ENCODE measurements around the gene ANKRD34A.
A peak's percentile ranks its signal among the peaks of the same experiment; 100 is the strongest.

Gene ANKRD34A

GRCh38 chr1:145964328-145965118 is at the start of gene ANKRD34A, which contains the start of gene POLR3GL:
Gene ANKRD34A (minus strand): TSS chr1:145964575. CDS start chr1:145961759, 2,816 bp downstream.
Gene POLR3GL (plus strand): TSS chr1:145964690. CDS start chr1:145974866, 10,176 bp downstream.
- FAIRE-seq (no peak), DNase-seq (ENCODE audit: insufficient read length, low spot score) (peak; percentile 84)

- FAIRE-seq = no peak
Observed at GRCh38 chr1:146013559-146013922, 49.2 kb upstream of the ANKRD34A start.

GRCh38 chr1:146012703-146013558 is 48.6 kb upstream of the ANKRD34A start:
- peak; percentile 65 for DNase-seq (ENCODE audit: insufficient read length, low spot score)
- no peak for FAIRE-seq

More at GRCh38 chr1:146013559-146013922, 49.2 kb upstream of the ANKRD34A start:
- no peak for DNase-seq (ENCODE audit: insufficient read length, low spot score)

GRCh38 chr1:146010126-146010738 is 45.9 kb upstream of the ANKRD34A start:
- DNase-seq (ENCODE audit: insufficient read length, low spot score) (no peak), FAIRE-seq (no peak)

- no peak for FAIRE-seq
Observed at GRCh38 chr1:146007489-146008133, 43.2 kb upstream of the ANKRD34A start.

GRCh38 chr1:146001709-146002108 is 37.3 kb upstream of the ANKRD34A start:
- DNase-seq (ENCODE audit: insufficient read length, low spot score) = no peak
- no peak for FAIRE-seq

More at GRCh38 chr1:146007489-146008133, 43.2 kb upstream of the ANKRD34A start:
- DNase-seq (ENCODE audit: insufficient read length, low spot score) = no peak

GRCh38 chr1:145999321-146000024 is 35.1 kb upstream of the ANKRD34A start:
- DNase-seq (ENCODE audit: insufficient read length, low spot score) (no peak), FAIRE-seq (no peak)

- DNase-seq (ENCODE audit: insufficient read length, low spot score) (no peak), FAIRE-seq (no peak)
Observed at GRCh38 chr1:145997718-145998023, 33.3 kb upstream of the ANKRD34A start.

- no peak for FAIRE-seq
Observed at GRCh38 chr1:145997016-145997717, 32.8 kb upstream of the ANKRD34A start.

GRCh38 chr1:145996433-145997015 is 32.1 kb upstream of the ANKRD34A start, which contains the start of gene TXNIP:
Gene TXNIP (minus strand): TSS chr1:145996579. CDS start chr1:145996266, 313 bp downstream.
- DNase-seq (ENCODE audit: insufficient read length, low spot score) = peak; percentile 99
- FAIRE-seq = peak; percentile 48

More at GRCh38 chr1:145997016-145997717, 32.8 kb upstream of the ANKRD34A start:
- DNase-seq (ENCODE audit: insufficient read length, low spot score) = no peak

GRCh38 chr1:145995964-145996432 is 31.6 kb upstream of the ANKRD34A start:
- no peak for DNase-seq (ENCODE audit: insufficient read length, low spot score)
- FAIRE-seq = no peak

GRCh38 chr1:145995148-145995881 is 30.9 kb upstream of the ANKRD34A start:
- DNase-seq (ENCODE audit: insufficient read length, low spot score) (no peak), FAIRE-seq (no peak)

GRCh38 chr1:145994391-145995120 is 30.2 kb upstream of the ANKRD34A start:
- no peak for DNase-seq (ENCODE audit: insufficient read length, low spot score)
- no peak for FAIRE-seq

- no peak for FAIRE-seq
- DNase-seq (ENCODE audit: insufficient read length, low spot score) = no peak
Observed at GRCh38 chr1:145993618-145994390, 29.4 kb upstream of the ANKRD34A start.

GRCh38 chr1:145992958-145993617 is 28.7 kb upstream of the ANKRD34A start:
- DNase-seq (ENCODE audit: insufficient read length, low spot score) = no peak
- FAIRE-seq = no peak

GRCh38 chr1:145992502-145992936 is 28.1 kb upstream of the ANKRD34A start:
- FAIRE-seq (no peak), DNase-seq (ENCODE audit: insufficient read length, low spot score) (no peak)
